ENCODE data around the gene SCFD2. TPM values are rescaled to one million over a fixed set of nuclear protein-coding genes. Genes with fewer than 3 reads are reported as not detected.

Gene SCFD2
- total and polyA plus RNA-seq, 2 experiments from 2014 or later: 30.7 to 33.2 TPM

GRCh38 chr4:52840531-52841370 lies 525.1 kb downstream of the SCFD2 start:
- no peaks in the 10 kb centered on the region for H4K20me1 ChIP-seq (ENCODE audit: insufficient read depth)
- H3K9ac ChIP-seq: no peak overlapping the region
- H3K27me3 ChIP-seq (replicated peaks; ENCODE audit: insufficient read depth): no peaks in the 10 kb centered on the region
- no peaks in the 10 kb centered on the region for H3K9me2 ChIP-seq (ENCODE audit: insufficient read depth)
- H3K79me2 ChIP-seq (ENCODE audit: insufficient read depth): no peaks in the 10 kb centered on the region
- peaks cover 28% of the 10 kb centered on the region for H3K4me1 ChIP-seq (ENCODE audit: insufficient read depth)
- whole genome bisulfite sequencing, 2 experiments (ENCODE audit: low coverage in 1 of 2, low lambda C conversion rate in 2 of 2, missing lambda C conversion rate in 2 of 2): 93% methylated on average over 9 of the region's 9 CpGs
- no peak overlapping the region for H3K4me3 ChIP-seq
- no peak overlapping the region for H2AFZ ChIP-seq
- no peaks in the 10 kb centered on the region for H3K9me3 ChIP-seq (ENCODE audit: low read depth)
- no peak for DNase-seq
- H3K4me2 ChIP-seq (ENCODE audit: unreplicated experiment): no peak overlapping the region
- H3K36me3 ChIP-seq (ENCODE audit: low read depth): no peaks in the 10 kb centered on the region
- no peak overlapping the region for H3K27ac ChIP-seq
- in situ Hi-C loops (cut with MboI): no loop called here
- TF ChIP-seq EZH2phosphoT487 (IDR thresholded peaks at IDR 0.05; ENCODE audit: insufficient read depth, low read depth): no peak
- H3F3A ChIP-seq (ENCODE audit: insufficient read depth): peaks cover 20% of the 10 kb centered on the region

- Histone ChIP-seq H3K79me2 (ENCODE audit: insufficient read depth) (no peaks in the 10 kb centered on the region), H3K4me1 (ENCODE audit: insufficient read depth) (peaks cover 35% of the 10 kb centered on the region), H3K36me3 (ENCODE audit: low read depth) (no peaks in the 10 kb centered on the region), H3K9ac (no peak overlapping the region), H3K4me2 (ENCODE audit: unreplicated experiment) (peak overlapping the region; percentile 31), H3K9me2 (ENCODE audit: insufficient read depth) (no peaks in the 10 kb centered on the region), H3K9me3 (ENCODE audit: low read depth) (no peaks in the 10 kb centered on the region), H2AFZ (0 out of 2 replicates have a peak overlapping the region, but pooled peaks have one; percentile 2), H3F3A (ENCODE audit: insufficient read depth) (peaks cover 20% of the 10 kb centered on the region), H3K4me3 (no peak overlapping the region), H3K27ac (no peak overlapping the region), H4K20me1 (ENCODE audit: insufficient read depth) (no peaks in the 10 kb centered on the region), H3K27me3 (replicated peaks; ENCODE audit: insufficient read depth) (no peaks in the 10 kb centered on the region)
- no peak for DNase-seq
- TF ChIP-seq EZH2 (IDR thresholded peaks at IDR 0.05; ENCODE audit: insufficient read depth, poor library complexity, severe bottlenecking) (no peak), EZH2phosphoT487 (IDR thresholded peaks at IDR 0.05; ENCODE audit: insufficient read depth, low read depth) (no peak)
- in situ Hi-C loops (cut with MboI): no loop called here
- WGBS, 2 experiments (ENCODE audit: low coverage in 1 of 2, low lambda C conversion rate in 2 of 2, missing lambda C conversion rate in 2 of 2): 53 to 55% methylated on average over 10 of the region's 10 CpGs
Measured at GRCh38 chr4:52838729-52839586, 526.9 kb downstream of the SCFD2 start.

- in situ Hi-C loops (cut with MboI): no loop called here
- peaks cover 20% of the 10 kb centered on the region for H3F3A ChIP-seq (ENCODE audit: insufficient read depth)
- WGBS, 2 experiments (ENCODE audit: low coverage in 1 of 2, low lambda C conversion rate in 2 of 2, missing lambda C conversion rate in 2 of 2): 50 to 55% methylated on average over 7 of the region's 7 CpGs
- peaks cover 37% of the 10 kb centered on the region for H3K4me1 ChIP-seq (ENCODE audit: insufficient read depth)
- peak overlapping the region; percentile 38; the same call in 1 of the 2 replicates for H3K9ac ChIP-seq
- no peaks in the 10 kb centered on the region for H3K79me2 ChIP-seq (ENCODE audit: insufficient read depth)
- H3K36me3 ChIP-seq (ENCODE audit: low read depth): no peaks in the 10 kb centered on the region
- H4K20me1 ChIP-seq (ENCODE audit: insufficient read depth): no peaks in the 10 kb centered on the region
- peak overlapping the region; percentile 54 for H3K27ac ChIP-seq
- no peaks in the 10 kb centered on the region for H3K9me2 ChIP-seq (ENCODE audit: insufficient read depth)
- H2AFZ ChIP-seq: peak overlapping the region; percentile 25; the same call in 1 of the 2 replicates
- TF ChIP-seq EZH2 (IDR thresholded peaks at IDR 0.05; ENCODE audit: insufficient read depth, poor library complexity, severe bottlenecking) (no peak), EZH2phosphoT487 (IDR thresholded peaks at IDR 0.05; ENCODE audit: insufficient read depth, low read depth) (no peak)
- no peaks in the 10 kb centered on the region for H3K27me3 ChIP-seq (replicated peaks; ENCODE audit: insufficient read depth)
- H3K4me3 ChIP-seq: peak overlapping the region; percentile 39
- H3K9me3 ChIP-seq (ENCODE audit: low read depth): no peaks in the 10 kb centered on the region
- DNase-seq: peak; percentile 83
- H3K4me2 ChIP-seq (ENCODE audit: unreplicated experiment): peak overlapping the region; percentile 31
Measured at GRCh38 chr4:52837716-52838558, 527.9 kb downstream of the SCFD2 start.

- H2AFZ ChIP-seq: no peak overlapping the region
- in situ Hi-C loops (cut with MboI): no loop called here
- peak; percentile 70 for DNase-seq
- TF ChIP-seq EZH2 (IDR thresholded peaks at IDR 0.05; ENCODE audit: insufficient read depth, poor library complexity, severe bottlenecking): no peak
- TF ChIP-seq EZH2phosphoT487 (IDR thresholded peaks at IDR 0.05; ENCODE audit: insufficient read depth, low read depth): no peak
- H3K4me2 ChIP-seq (ENCODE audit: unreplicated experiment): peak overlapping the region; percentile 45
- peaks cover 37% of the 10 kb centered on the region for H3K4me1 ChIP-seq (ENCODE audit: insufficient read depth)
- H3K9ac ChIP-seq: no peak overlapping the region
- no peaks in the 10 kb centered on the region for H3K27me3 ChIP-seq (replicated peaks; ENCODE audit: insufficient read depth)
- H3K36me3 ChIP-seq (ENCODE audit: low read depth): no peaks in the 10 kb centered on the region
- H3K27ac ChIP-seq: no peak overlapping the region; the same call in 1 of the 2 replicates
- peaks cover 20% of the 10 kb centered on the region for H3F3A ChIP-seq (ENCODE audit: insufficient read depth)
- no peaks in the 10 kb centered on the region for H3K9me3 ChIP-seq (ENCODE audit: low read depth)
- no peaks in the 10 kb centered on the region for H3K79me2 ChIP-seq (ENCODE audit: insufficient read depth)
- no peak overlapping the region for H3K4me3 ChIP-seq
- WGBS, 2 experiments (ENCODE audit: low coverage in 1 of 2, low lambda C conversion rate in 2 of 2, missing lambda C conversion rate in 2 of 2): 39 to 42% methylated on average over 7 of the region's 7 CpGs
- H4K20me1 ChIP-seq (ENCODE audit: insufficient read depth): no peaks in the 10 kb centered on the region
- no peaks in the 10 kb centered on the region for H3K9me2 ChIP-seq (ENCODE audit: insufficient read depth)
Measured at GRCh38 chr4:52836678-52837077, 529.2 kb downstream of the SCFD2 start.
